Heart left ventricle (tissue), 13 donors: ENCODE results near the gene COL27A1.

ENCODE experiments used
- POLR2A ChIP-seq, 2 donors: fragments of 450-650 bp; IDR thresholded peaks; one replicate each; pipeline ENCODE4 v1.6.1; 2017; ENCODE audit warnings: antibody characterized with exemption in 2 of 2, mild to moderate bottlenecking in 2 of 2, moderate library complexity in 2 of 2
- TF ChIP-seq, protein P1 (sequence below), 12 donors: fragments of 200-600 bp; sonication (generic) in 4 of 12; IDR thresholded peaks; one replicate each; pipeline versions ENCODE4 v1.5.0 to v1.8.0; 2018 to 2022; ENCODE audit warnings: antibody characterized with exemption in 12 of 12, mild to moderate bottlenecking in 5 of 12
- donor health status: ischemic (EF 13 %, LVEDD 7.1; RV severe dilation, severe dysfunction).
- donor health status: DM: no; HTN: yes; CAD: no.
- donor health status: DM: no; HTN: no; CAD: no.
- donor health status: ischemic (EF 25% LVEDD 6.9; RV normal size, moderate dysfunction).
- donor health status: ischemic (EF 25% LVEDD 5.7; RV mildly dilated, moderate dysfunction).
- donor health status: ischemic (EF 35%, LVEDD 5.7; RV mildly dilated, moderate dysfunction).
- donor health status: nonischemic (EF 11% LVEDD 7.7; RV severe dilation, severe dysfunction).
- donor health status: DM: yes; HTN: yes; CAD: no.
- donor health status: PGD.
- donor health status: ischemic (EF 29% LVEDD 5.4; RV normal size, mild dysfunction).
- donor health status: nonischemic (EF 23%, LVEDD 6.1; RV moderate dilation, normal function).

DNA sequence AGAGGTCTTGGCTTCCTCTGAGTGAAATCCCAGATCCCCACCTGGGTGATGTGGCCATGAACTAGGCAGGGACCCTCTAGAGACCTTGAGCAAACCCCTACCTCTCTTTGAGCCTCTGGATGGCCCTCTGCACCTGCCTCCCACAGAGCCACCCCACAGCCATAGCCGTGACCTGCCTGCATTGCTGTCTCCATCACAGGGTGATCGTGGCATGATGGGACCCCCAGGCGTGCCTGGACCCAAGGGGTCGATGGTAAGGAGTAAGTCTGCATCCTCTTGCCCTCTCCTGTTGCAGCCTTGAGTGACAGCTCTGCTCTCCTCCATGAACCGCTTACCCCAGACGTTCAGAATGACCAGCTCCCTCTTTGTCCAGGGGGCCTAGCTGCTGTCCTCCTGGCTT lies 97.1 kb downstream of the COL27A1 start:
- TF ChIP-seq, protein P1, sequence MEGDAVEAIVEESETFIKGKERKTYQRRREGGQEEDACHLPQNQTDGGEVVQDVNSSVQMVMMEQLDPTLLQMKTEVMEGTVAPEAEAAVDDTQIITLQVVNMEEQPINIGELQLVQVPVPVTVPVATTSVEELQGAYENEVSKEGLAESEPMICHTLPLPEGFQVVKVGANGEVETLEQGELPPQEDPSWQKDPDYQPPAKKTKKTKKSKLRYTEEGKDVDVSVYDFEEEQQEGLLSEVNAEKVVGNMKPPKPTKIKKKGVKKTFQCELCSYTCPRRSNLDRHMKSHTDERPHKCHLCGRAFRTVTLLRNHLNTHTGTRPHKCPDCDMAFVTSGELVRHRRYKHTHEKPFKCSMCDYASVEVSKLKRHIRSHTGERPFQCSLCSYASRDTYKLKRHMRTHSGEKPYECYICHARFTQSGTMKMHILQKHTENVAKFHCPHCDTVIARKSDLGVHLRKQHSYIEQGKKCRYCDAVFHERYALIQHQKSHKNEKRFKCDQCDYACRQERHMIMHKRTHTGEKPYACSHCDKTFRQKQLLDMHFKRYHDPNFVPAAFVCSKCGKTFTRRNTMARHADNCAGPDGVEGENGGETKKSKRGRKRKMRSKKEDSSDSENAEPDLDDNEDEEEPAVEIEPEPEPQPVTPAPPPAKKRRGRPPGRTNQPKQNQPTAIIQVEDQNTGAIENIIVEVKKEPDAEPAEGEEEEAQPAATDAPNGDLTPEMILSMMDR (IDR thresholded peaks at IDR 0.05), result no peak
- TF ChIP-seq POLR2A (IDR thresholded peaks at IDR 0.05), result no peak
